HCT116 (cell line): ENCODE data around the gene LRRC72. TPM values are rescaled to one million over a fixed set of nuclear protein-coding genes. Genes with fewer than 3 reads are reported as not detected.

ENCODE experiments used
- ATAC-seq: fragments of 200-7000 bp; cut with Tn5 transposase; 2 replicates; pipeline ENCODE4 v1.9.1; 2020; ENCODE audit warnings: mild to moderate bottlenecking, moderate library complexity
- BruUV-seq: library from RNA; stranded (reverse); fragments of 400-500 nt; replicated peaks from 2 replicates; lab custom pipeline; 2021; lab: Mats Ljungman, UMichigan
- CTCF ChIA-PET: fragments of 300-600 bp; sonication (Branson Sonifier 250); formaldehyde crosslinking; loops from one replicate; lab custom pipeline; 2021; ENCODE audit warnings: antibody characterized with exemption; lab: Charles Lee
- POLR2A ChIA-PET: fragments of 300-600, 350-600 bp; sonication (Branson Sonifier 250); formaldehyde crosslinking; loops from one replicate; lab custom pipeline; 2021; ENCODE audit warnings: antibody characterized with exemption; lab: Charles Lee
- RAD21 ChIA-PET, 2 experiments: fragments of 300-600 bp; sonication (Branson Sonifier 250); formaldehyde crosslinking; loops; one replicate each; lab custom pipeline; 2023; ENCODE audit warnings: low total read pairs in 2 of 2; ENCODE audit not compliant: uncharacterized antibody in 2 of 2, unreplicated experiment in 2 of 2, low non-redundant PET in 1 of 2; lab: Charles Lee
- DNase-seq: peaks from one replicate; pipeline ENCODE4 v3.0.0-alpha.2; 2010; ENCODE audit warnings: low read depth, low spot score
- H2AFZ ChIP-seq: fragments of 200-600 bp; shearing (Covaris generic), sonication (generic); 2 replicates; pipeline ENCODE4 v1.6.1; 2017; ENCODE audit warnings: low read depth, mixed run types, mixed read lengths, antibody characterized with exemption, low read length; ENCODE audit not compliant: poor library complexity, severe bottlenecking
- H3K27ac ChIP-seq: 2 replicates; pipeline ENCODE4 v1.5.1; 2012; ENCODE audit warnings: low read depth, low read length
- H3K27me3 ChIP-seq: fragments of 200-600 bp; sonication (generic); 2 replicates; pipeline ENCODE4 v1.6.1; 2016; ENCODE audit warnings: mixed run types, low read length, mixed read lengths; ENCODE audit not compliant: insufficient read depth
- H3K36me3 ChIP-seq, 2 experiments: fragments of 200-500 bp in 1 of 2; fragments of 200-600 bp in 1 of 2; sonication (Bioruptor generic) in 1 of 2; sonication (generic) in 1 of 2; 2 replicates each; pipeline versions ENCODE4 v1.5.1 to v1.6.1; 2014 to 2016; ENCODE audit warnings: low read length in 2 of 2, inconsistent platforms in 1 of 2, mixed read lengths in 1 of 2, mixed run types in 1 of 2; ENCODE audit not compliant: insufficient read depth in 2 of 2, control insufficient read depth in 1 of 2
- H3K4me1 ChIP-seq, 2 experiments: fragments of 200-600 bp in 1 of 2; sonication (generic) in 1 of 2; 2 replicates each; pipeline versions ENCODE4 v1.5.1 to v1.6.1; 2012 to 2017; ENCODE audit warnings: low read length in 2 of 2, inconsistent platforms in 1 of 2, mild to moderate bottlenecking in 1 of 2, mixed read lengths in 1 of 2, mixed run types in 1 of 2, moderate library complexity in 1 of 2; ENCODE audit not compliant: insufficient read depth in 2 of 2, control insufficient read depth in 1 of 2
- H3K4me2 ChIP-seq: fragments of 200-600 bp; sonication (generic); 2 replicates; pipeline ENCODE4 v1.6.1; 2017; ENCODE audit warnings: mixed run types, low read length, mixed read lengths
- H3K4me3 ChIP-seq, 2 experiments: fragments of 200-600 bp in 1 of 2; sonication (generic) in 1 of 2; replicated peaks in 1 of 2; 2 replicates each; pipeline ENCODE4 v1.5.1; 2011 to 2016; ENCODE audit warnings: low read length in 2 of 2, control low read depth in 1 of 2, low read depth in 1 of 2, mild to moderate bottlenecking in 1 of 2, mixed read lengths in 1 of 2, mixed run types in 1 of 2
- H3K79me2 ChIP-seq: fragments of 200-600 bp; sonication (generic); 2 replicates; pipeline ENCODE4 v1.6.1; 2017; ENCODE audit warnings: mild to moderate bottlenecking, mixed run types, low read length, moderate library complexity, mixed read lengths; ENCODE audit not compliant: insufficient read depth
- H3K9ac ChIP-seq: fragments of 200-600 bp; sonication (generic); 2 replicates; pipeline ENCODE4 v1.6.1; 2016; ENCODE audit warnings: low read length, mixed read lengths
- H3K9me2 ChIP-seq: fragments of 200-600 bp; sonication (generic), shearing (Covaris generic); 2 replicates; pipeline ENCODE4 v1.6.1; 2017; ENCODE audit warnings: mixed run types, mild to moderate bottlenecking, moderate library complexity; ENCODE audit not compliant: insufficient read depth
- H3K9me3 ChIP-seq, 2 experiments: fragments of 200-500 bp in 1 of 2; fragments of 200-600 bp in 1 of 2; sonication (Bioruptor generic) in 1 of 2; sonication (generic) in 1 of 2; 2 replicates each; pipeline ENCODE4 v1.6.1; 2014 to 2017; ENCODE audit warnings: low read length in 2 of 2, mixed read lengths in 2 of 2, inconsistent platforms in 1 of 2, low read depth in 1 of 2, mild to moderate bottlenecking in 1 of 2, mixed run types in 1 of 2, moderate library complexity in 1 of 2; ENCODE audit not compliant: control insufficient read depth in 1 of 2, insufficient read depth in 1 of 2
- H4K20me1 ChIP-seq: fragments of 200-600 bp; sonication (generic), shearing (Covaris generic); 2 replicates; pipeline ENCODE4 v1.6.1; 2017; ENCODE audit warnings: mixed run types, mild to moderate bottlenecking, moderate library complexity; ENCODE audit not compliant: insufficient read depth
- ATF3 ChIP-seq: IDR thresholded peaks from 2 replicates; pipeline ENCODE4 v1.6.1; 2012
- CBX3 ChIP-seq: IDR thresholded peaks from 2 replicates; pipeline ENCODE4 v1.6.1; 2012; ENCODE audit warnings: low read depth
- CEBPB ChIP-seq: IDR thresholded peaks from 2 replicates; pipeline ENCODE4 v1.6.1; 2012; ENCODE audit warnings: low read depth
- CTCF ChIP-seq, 3 experiments: fragments of 200-600 bp in 1 of 3; sonication (generic) in 1 of 3; IDR thresholded peaks in 2 of 3; conservative IDR thresholded peaks in 1 of 3; 2 replicates each; pipeline ENCODE4 v1.5.1; 2012 to 2017; ENCODE audit warnings: low read depth in 2 of 3, low read length in 2 of 3, antibody characterized with exemption in 1 of 3, borderline replicate concordance in 1 of 3, control low read depth in 1 of 3, mild to moderate bottlenecking in 1 of 3, mixed read lengths in 1 of 3, mixed run types in 1 of 3, moderate library complexity in 1 of 3; ENCODE audit not compliant: insufficient read depth in 1 of 3
- EGR1 ChIP-seq: IDR thresholded peaks from 2 replicates; pipeline ENCODE4 v1.6.1; 2012; ENCODE audit warnings: low read depth
- ELF1 ChIP-seq: IDR thresholded peaks from 2 replicates; pipeline ENCODE4 v1.6.1; 2012; ENCODE audit warnings: low read depth, borderline replicate concordance
- EZH2 ChIP-seq: fragments of 200-600 bp; sonication (generic); IDR thresholded peaks from 2 replicates; pipeline ENCODE4 v1.6.1; 2017; ENCODE audit warnings: antibody characterized with exemption, mixed run types
- JUND ChIP-seq: IDR thresholded peaks from 2 replicates; pipeline ENCODE4 v1.6.1; 2012
- MAX ChIP-seq: IDR thresholded peaks from 2 replicates; pipeline ENCODE4 v1.6.1; 2012
- POLR2AphosphoS5 ChIP-seq: IDR thresholded peaks from 2 replicates; pipeline ENCODE4 v1.6.1; 2011; ENCODE audit warnings: mild to moderate bottlenecking, low read depth, low read length, moderate library complexity
- RAD21 ChIP-seq: IDR thresholded peaks from 2 replicates; pipeline ENCODE4 v1.6.1; 2012; ENCODE audit warnings: low read depth, mild to moderate bottlenecking
- SIN3A ChIP-seq: IDR thresholded peaks from 2 replicates; pipeline ENCODE4 v1.6.1; 2012; ENCODE audit warnings: low read depth
- SP1 ChIP-seq: IDR thresholded peaks from 2 replicates; pipeline ENCODE4 v1.6.1; 2012; ENCODE audit warnings: low read depth
- SRF ChIP-seq: IDR thresholded peaks from 2 replicates; pipeline ENCODE4 v1.6.1; 2012; ENCODE audit warnings: low read depth
- TCF7L2 ChIP-seq: IDR thresholded peaks from 2 replicates; pipeline ENCODE4 v1.7.0; 2011; ENCODE audit warnings: borderline replicate concordance, inconsistent platforms; ENCODE audit not compliant: insufficient read depth, insufficient read length; ENCODE audit errors: extremely low read depth
- YY1 ChIP-seq: IDR thresholded peaks from 2 replicates; pipeline ENCODE4 v1.6.1; 2011; ENCODE audit warnings: low read length, low read depth, moderate library complexity, mild to moderate bottlenecking; ENCODE audit not compliant: insufficient replicate concordance; ENCODE audit errors: extremely low read depth
- ZNF274 ChIP-seq: fragments of 200-500 bp; sonication (Bioruptor generic); IDR thresholded peaks from 2 replicates; pipeline ENCODE4 v1.6.1; 2014; ENCODE audit warnings: mild to moderate bottlenecking, low read depth, low read length, inconsistent platforms
- intact Hi-C: fragments of 100-400 bp; cut with micrococcal nuclease; formaldehyde crosslinking; loops from 2 replicates; pipeline ENCODE4 v1.10.0; 2022
- total RNA-seq: library from RNA; stranded (reverse); gene quantifications from one replicate; pipeline ENCODE4 v1.2.1, GENCODE V29; 2021; ENCODE audit not compliant: unreplicated experiment

LRRC72 gene
- total RNA-seq, 1 experiment from 2014 or later: not detected

GRCh38 chr7:16564909-16565426 lies 38.3 kb downstream of the LRRC72 start:
- intact Hi-C loops: loop anchor here (1.0 to 2.0 kb wide), 3 partner anchors 133 to 486 kb away; no protein-coding TSS in a partner anchor
- RAD21 ChIA-PET: interaction anchor here (0.6 to 1.2 kb wide), 9 partner anchors 12 to 487 kb away, joined by 3 to 13 read pairs (median 5); no protein-coding TSS in a partner anchor
- POLR2A ChIA-PET: interaction anchor here (0.8 to 1.3 kb wide), 3 partner anchors 81 to 133 kb away, joined by 3 to 4 read pairs (median 3); partner anchors contain the start of genes ANKMY2 and BZW2
- no peaks in the 10 kb centered on the region for H3K36me3 ChIP-seq
- H3K9ac ChIP-seq: no peak overlapping the region
- H3K27me3 ChIP-seq: no peaks in the 10 kb centered on the region
- H3K4me3 ChIP-seq: no peak overlapping the region
- no peaks in the 10 kb centered on the region for H3K9me2 ChIP-seq
- no TSS peak for BruUV-seq
- TF ChIP-seq TCF7L2: no peak
- TF ChIP-seq ATF3: no peak
- no peak for TF ChIP-seq SRF
- TF ChIP-seq ZNF274: no peak
- TF ChIP-seq SIN3A: no peak
- TF ChIP-seq EZH2: no peak
- TF ChIP-seq RAD21: peak; percentile 96
- no peak for TF ChIP-seq ELF1
- TF ChIP-seq SP1: no peak
- no peak for TF ChIP-seq JUND
- no peak for TF ChIP-seq CEBPB
- TF ChIP-seq CBX3: peak; percentile 73; the same call in 1 of the 2 replicates
- no peak for TF ChIP-seq POLR2AphosphoS5
- no peak for TF ChIP-seq YY1
- peak; percentile 79 for TF ChIP-seq EGR1
- TF ChIP-seq CTCF (IDR thresholded peaks at IDR 0.05 in 2 of 3, conservative IDR thresholded peaks at IDR 0.05 in 1 of 3; ENCODE audit: borderline replicate concordance in 1 of 3, insufficient read depth in 1 of 3, low read depth in 2 of 3, low read length in 2 of 3): peak; percentile 62 to 83 (median 81)
- TF ChIP-seq MAX: no peak
- TF ChIP-seq, all 23 proteins: peak for 4
- H2AFZ ChIP-seq: peak overlapping the region; percentile 95
- peak; percentile 66 for DNase-seq
- no peak overlapping the region for H3K27ac ChIP-seq
- peak; percentile 90 for ATAC-seq
- H3K79me2 ChIP-seq: no peaks in the 10 kb centered on the region
- no peak overlapping the region for H3K4me2 ChIP-seq
- H4K20me1 ChIP-seq: no peaks in the 10 kb centered on the region
- CTCF ChIA-PET: interaction anchor here (0.6 to 1.8 kb wide), 33 partner anchors 9 to 487 kb away, joined by 3 to 74 read pairs (median 4); partner anchors contain the start of gene CRPPA
- H3K9me3 ChIP-seq: no peaks in the 10 kb centered on the region
- no peaks in the 10 kb centered on the region; a peak in 1 of 4 replicates for H3K4me1 ChIP-seq
